ENCODE results near the gene DOCK2.

GRCh38 chr5:169648725-169649310 lies 11.7 kb downstream of the DOCK2 start:
- TF ChIP-seq CTCF (conservative IDR thresholded peaks at IDR 0.05; ENCODE audit: low read length): no peak
- TF ChIP-seq EZH2phosphoT487 (IDR thresholded peaks at IDR 0.05; ENCODE audit: borderline replicate concordance, low read depth, low read length): no peak

Measured in OCI-LY7 (cell line).